HG02973 (cell line): ENCODE results near the gene CLASRP.

Experiments used
- ATAC-seq: cut with Tn5 transposase; IDR thresholded peaks from one replicate; pipeline ENCODE4 v1.9.1; 2021; ENCODE audit warnings: moderate library complexity; ENCODE audit not compliant: unreplicated experiment

CLASRP gene

GRCh38 chr19:45079063-45079910, 40.4 kb downstream of the CLASRP start, which contains the start of gene GEMIN7:
TSS of gene GEMIN7 (plus strand) at chr19:45079260. CDS start at chr19:45090115, 10,855 bp downstream.
- ATAC-seq, result peak; percentile 24

GRCh38 chr19:45079911-45080370, 41.1 kb downstream of the CLASRP start:
- ATAC-seq, result no peak

- no peak for ATAC-seq
Measured at GRCh38 chr19:45082170-45082569, 43.3 kb downstream of the CLASRP start.

GRCh38 chr19:45086480-45086879, 47.6 kb downstream of the CLASRP start:
- no peak for ATAC-seq

GRCh38 chr19:45087531-45087930, 48.7 kb downstream of the CLASRP start:
- no peak for ATAC-seq

GRCh38 chr19:45090034-45090433, 51.2 kb downstream of the CLASRP start:
- no peak for ATAC-seq

- ATAC-seq, result no peak
Measured at GRCh38 chr19:45090606-45091005, 51.8 kb downstream of the CLASRP start.

GRCh38 chr19:45091031-45091923, 52.4 kb downstream of the CLASRP start:
- ATAC-seq, result peak; percentile 49

- ATAC-seq, result peak; percentile 43
Measured at GRCh38 chr19:45092747-45093678, 54.2 kb downstream of the CLASRP start, which contains the start of gene PPP1R37. TSS of gene PPP1R37 (plus strand) at chr19:45093179. CDS start at chr19:45093326, 147 bp downstream.

GRCh38 chr19:45094137-45094536, 55.3 kb downstream of the CLASRP start:
- no peak for ATAC-seq

GRCh38 chr19:45094707-45095106, 55.9 kb downstream of the CLASRP start:
- no peak for ATAC-seq

GRCh38 chr19:45095496-45096413, 56.9 kb downstream of the CLASRP start:
- ATAC-seq, result no peak

- no peak for ATAC-seq
Measured at GRCh38 chr19:45096700-45097099, 57.9 kb downstream of the CLASRP start.

GRCh38 chr19:45097450-45097775, 58.6 kb downstream of the CLASRP start:
- ATAC-seq, result no peak

GRCh38 chr19:45097776-45098520, 59.1 kb downstream of the CLASRP start:
- no peak for ATAC-seq

GRCh38 chr19:45098521-45099466, 59.9 kb downstream of the CLASRP start:
- no peak for ATAC-seq

GRCh38 chr19:45099467-45100191, 60.8 kb downstream of the CLASRP start:
- ATAC-seq, result no peak
